HG03060 (cell line): ENCODE data around the gene TBC1D8.

Experiments
- ATAC-seq: cut with Tn5 transposase; IDR thresholded peaks from one replicate; pipeline ENCODE4 v1.9.1; 2021; ENCODE audit warnings: low read depth, moderate number of reproducible peaks; ENCODE audit not compliant: unreplicated experiment

The TBC1D8 gene

DNA sequence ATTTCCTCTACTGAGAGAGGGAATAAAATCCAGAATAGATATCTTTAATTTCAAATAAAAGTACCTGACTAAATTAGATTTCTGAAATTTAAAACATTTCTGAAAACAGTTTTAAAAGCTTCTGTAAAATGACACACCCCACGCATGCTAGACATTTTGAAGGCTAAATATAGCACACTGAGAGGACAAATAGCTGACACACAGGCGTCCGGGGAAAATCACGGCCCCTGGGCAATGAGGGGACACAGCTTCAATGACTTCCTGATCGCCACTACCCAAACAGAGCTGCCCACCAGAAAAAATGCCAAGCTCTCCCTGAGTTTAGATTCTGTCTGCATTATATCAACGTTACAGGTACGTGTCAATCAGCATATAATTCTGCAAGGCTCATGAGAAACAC is 10.9 kb downstream of the TBC1D8 start:
- no peak for ATAC-seq

DNA sequence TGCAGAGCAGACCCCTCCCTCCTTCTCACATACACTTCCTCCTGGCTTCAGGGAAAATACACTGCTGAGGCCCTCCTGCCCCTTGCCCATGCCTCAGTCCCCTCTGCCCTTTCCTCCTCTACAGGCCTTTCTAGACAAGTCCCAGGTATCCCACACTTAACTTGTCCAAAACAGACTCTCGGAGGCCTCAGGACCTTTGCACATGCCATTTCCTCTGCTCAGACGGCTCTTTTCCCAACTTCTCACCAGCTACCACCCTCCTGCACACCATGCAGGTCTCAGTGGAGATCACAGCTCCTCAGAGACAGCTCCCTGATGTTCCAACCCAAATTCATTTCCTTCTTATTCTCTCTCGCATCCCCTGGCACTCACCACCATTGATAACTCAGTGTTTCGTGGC is 11.7 kb downstream of the TBC1D8 start:
- ATAC-seq, result no peak

DNA sequence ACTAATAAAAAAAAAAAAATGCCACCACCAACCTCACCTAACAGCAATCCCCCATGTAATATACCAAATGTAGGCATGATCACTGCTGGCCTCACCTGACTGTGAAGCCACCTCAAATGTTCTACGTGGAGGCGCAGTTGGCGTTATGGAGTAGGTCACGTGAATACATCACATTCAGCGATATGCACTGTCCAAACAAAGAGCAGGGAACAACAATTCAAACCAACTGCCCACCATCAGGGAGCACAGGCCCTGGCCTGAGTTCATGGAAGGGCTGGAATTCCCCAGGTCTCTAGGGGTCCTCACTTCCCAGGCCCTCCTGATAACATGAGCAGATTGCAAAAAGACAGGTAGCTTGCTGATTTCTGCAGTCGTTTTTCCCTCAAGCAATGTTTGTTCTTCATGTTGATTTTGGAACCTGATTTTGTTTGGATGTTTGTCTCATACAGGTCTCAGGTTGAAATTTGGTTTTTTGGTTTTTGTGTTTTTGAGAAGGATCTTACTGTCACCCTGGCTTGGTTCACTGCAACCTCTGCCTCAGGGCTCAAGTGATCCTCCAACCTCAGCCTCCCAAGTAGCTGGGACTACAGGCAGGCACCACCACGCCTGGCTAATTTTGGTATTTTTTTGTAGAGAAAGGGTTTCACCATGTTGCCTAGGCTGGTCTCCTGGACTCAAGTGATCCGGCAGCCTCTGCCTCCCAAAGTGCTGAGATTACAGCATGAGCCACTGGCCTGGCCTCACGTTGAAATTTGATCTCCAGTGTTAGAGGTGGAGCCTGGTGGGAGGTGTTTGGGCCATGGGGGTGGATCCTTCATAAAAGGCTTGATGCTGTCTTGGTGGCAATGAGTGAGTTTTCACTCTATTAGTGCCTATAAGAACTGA is 15.5 kb downstream of the TBC1D8 start:
- ATAC-seq, result no peak

DNA sequence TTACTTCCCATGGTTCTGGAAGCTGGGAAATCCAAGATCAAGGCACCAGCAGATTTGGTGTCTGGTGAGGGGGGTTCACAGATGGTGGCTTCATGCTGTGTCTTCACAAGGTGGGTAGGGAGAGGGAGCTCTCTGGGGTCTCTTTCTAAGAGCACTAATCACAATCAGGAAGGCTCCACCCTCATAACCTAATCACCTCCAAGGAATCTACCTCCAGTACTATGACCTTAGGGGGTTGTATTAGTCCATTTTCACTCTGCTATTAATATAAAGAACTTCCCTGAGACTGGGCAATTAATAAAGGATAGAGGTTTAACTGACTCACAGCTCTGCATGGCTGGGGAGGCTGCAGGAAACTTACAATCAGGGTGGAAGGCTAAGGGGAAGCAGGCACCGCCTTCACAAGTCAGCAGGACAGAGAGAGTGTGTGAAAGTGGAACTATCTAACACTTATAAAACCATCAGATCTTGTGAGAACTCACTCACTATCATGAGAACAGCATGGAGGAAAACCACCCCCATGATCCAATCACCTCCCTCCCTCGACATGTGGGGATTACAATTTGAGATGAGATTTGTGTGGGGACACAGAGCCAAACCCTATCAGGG is 17.6 kb downstream of the TBC1D8 start:
- ATAC-seq, result no peak

DNA sequence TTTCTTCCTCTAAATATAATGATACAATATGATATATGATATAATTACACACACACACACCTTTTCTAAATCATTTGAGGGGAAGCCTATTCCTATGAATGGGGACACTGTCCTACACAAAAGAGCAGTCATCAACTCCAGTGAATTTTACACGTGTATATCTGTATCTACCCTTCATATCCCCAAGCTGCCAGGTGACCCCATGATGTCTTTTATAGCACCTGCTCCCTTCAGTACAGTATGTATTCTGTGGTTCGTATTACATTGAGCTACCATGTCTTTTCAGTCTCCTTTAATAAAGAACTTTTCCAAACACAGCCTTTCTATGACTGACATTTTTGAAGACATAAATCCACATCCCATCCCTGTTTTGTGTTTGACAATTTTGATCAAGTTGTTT is 19.0 kb downstream of the TBC1D8 start:
- ATAC-seq, result no peak

DNA sequence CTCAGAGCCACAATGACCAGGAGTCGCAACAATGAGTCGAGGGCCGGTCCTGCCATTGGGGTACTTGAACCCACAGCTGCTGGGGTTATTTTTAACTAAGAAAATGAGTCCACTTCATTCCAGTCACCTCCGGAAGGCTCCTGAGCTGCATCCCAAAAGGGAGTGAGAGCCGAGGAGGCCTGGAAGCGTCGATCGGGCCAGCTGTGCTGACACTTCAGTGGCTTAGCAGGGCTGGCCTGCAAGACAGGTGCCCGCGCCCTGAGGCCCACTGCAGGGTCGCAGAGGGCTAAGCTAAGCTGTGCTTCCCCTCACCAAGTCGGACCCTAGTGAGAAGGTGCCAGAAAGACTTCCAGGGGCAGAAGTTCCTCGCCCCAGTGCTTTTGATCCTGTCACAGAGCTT is 21.1 kb downstream of the TBC1D8 start:
- ATAC-seq, result no peak

DNA sequence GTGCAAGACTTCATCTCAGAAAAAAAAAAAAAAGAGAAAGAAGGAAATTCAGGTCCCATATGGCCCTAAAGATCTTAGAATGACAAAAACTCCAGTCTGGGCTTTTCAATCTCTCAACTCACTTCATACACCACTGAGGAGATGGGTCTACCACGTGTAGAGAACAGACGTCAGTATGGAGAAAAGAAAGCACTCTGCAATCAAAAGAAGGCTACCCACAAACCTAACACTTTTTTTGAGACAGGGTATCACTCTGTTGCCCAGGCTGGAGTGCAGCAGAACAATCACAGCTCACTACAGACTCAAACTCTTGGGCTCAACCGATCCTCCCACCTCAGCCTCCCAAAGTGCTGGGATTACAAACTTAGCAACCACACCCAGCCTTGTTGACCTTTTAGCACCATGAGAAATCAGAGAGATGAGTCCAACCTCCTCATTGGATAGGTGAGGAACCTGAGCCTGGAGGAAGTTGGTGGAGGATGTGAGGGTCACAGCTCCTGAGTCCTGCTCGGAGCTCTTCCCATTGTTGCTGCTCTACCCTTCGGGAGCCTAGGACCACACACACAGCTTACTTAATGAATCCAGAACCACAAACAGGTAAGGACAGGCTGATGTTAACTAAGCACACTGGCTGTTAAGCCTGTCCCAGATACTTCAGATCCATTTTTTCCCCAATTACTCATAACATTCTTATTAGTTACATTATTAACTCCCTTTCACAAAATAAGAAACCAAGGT is 23.7 kb downstream of the TBC1D8 start:
- no peak for ATAC-seq

DNA sequence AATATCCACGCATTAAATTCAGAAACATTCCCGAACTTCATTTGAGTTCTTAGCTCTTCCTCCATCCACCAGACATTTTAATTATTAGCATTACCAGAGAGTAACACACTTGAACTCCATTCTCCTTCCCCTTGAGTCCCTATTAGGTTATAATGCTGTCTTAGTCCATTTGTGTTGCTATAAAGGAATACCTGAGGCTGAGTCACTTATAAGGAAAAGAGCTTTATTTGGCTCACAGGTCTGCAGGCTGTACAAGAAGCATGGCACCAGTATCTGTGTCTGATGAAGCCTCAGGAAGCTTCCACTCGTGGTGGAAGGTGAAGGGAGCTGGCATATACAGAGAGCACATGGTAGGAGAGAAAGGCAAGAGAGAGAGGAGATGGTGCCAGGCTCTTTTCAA is 25.4 kb downstream of the TBC1D8 start:
- no peak for ATAC-seq

DNA sequence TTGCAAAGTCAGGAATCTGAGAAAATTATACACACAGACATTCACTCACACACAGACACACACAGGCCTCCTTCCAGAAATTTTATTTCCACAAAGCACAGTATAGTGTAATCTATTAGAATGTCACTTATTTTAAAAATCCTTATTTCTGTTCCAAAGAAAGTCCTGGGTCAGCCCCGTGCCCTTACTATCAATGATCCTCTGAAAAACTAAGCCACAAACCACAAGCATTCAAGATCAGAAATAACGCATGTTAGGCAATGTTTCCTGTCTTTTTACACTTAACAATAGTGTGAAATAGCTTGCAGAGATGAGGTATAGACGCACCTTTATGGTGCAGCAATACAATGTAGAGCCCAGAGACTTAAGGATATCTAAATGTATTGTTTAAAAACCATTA is 25.8 kb downstream of the TBC1D8 start:
- ATAC-seq, result no peak

DNA sequence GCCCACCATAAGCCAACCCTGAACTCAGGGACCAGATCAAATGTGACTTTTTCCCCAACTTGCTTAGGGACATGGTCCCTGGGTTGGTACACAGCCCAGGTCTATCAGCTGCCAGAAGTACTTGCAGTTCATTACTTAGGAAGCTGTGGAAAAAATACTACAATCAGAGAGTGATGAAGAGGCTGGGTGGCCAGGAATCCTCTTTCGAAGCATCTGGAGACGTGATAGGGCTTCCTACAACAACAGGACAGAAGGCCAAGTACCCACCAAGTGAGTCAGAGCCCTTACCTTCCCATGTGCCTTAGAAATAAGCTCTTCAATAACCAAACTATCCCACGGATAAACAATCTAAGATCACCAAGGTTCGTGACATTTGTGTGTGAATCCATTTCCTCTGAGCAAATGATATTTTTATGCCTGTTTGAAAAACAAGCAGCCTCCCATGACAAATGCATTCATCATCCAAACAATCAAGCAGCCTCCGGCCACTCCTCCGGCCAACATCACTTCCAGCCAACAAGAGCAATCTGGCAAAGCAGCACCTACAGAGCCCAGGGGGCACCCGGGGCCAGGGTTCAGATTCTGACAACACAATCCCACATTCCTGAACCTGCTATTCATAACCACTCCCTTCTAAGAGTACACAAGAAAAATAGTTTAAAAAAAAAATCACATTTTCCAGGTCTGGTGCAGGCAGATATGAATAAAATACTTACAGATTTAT is 26.4 kb downstream of the TBC1D8 start:
- no peak for ATAC-seq

DNA sequence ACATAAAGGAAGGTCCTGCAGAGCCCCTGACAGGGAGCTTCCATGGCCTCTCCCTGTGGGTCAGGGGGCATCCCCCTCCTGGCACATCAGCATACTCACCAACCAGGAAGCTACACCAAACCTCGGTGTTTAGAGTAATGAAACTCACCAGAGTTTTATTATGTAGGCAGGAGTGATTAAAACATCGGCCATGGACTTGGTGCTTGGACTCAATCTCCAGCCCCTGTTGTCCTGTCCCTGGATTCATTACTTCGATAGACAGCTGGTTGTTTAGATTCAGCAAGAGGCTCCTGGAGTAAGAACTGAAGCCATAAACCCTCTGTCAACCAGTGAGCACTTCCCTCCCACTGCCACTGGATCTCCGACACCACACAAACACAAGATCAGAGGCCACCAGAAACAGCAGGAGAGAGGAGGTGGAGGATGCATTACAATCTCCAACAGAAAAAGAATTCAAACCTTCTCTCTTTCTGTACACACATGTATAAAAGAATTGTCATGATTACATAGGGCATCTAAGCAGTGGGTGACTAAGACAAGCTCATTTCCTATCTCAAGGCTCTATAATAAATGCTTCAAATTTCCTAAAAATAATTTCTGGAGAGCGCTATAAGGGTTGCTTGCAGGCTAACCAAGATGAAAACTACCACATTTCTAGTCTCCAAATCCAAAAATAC is 27.2 kb downstream of the TBC1D8 start:
- ATAC-seq, result no peak

DNA sequence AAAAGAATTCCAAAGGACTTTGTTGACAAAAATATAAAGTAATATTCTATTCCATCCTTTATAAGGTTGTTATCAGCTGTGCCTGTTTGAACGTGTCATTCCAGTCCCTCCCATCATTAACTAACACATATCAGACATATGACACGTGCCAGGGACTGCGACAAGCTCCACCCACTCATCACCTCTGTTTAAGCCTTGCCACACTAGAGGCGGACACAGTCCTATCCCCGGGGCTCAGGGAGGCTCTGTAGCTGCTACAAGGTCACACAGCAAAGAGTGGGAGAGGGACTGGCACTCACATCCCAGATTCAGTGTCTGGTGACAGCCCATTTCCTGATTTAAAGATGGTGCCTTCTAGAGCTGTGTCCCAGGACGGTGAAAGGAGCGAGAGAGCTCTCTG is 30.0 kb downstream of the TBC1D8 start:
- no peak for ATAC-seq

DNA sequence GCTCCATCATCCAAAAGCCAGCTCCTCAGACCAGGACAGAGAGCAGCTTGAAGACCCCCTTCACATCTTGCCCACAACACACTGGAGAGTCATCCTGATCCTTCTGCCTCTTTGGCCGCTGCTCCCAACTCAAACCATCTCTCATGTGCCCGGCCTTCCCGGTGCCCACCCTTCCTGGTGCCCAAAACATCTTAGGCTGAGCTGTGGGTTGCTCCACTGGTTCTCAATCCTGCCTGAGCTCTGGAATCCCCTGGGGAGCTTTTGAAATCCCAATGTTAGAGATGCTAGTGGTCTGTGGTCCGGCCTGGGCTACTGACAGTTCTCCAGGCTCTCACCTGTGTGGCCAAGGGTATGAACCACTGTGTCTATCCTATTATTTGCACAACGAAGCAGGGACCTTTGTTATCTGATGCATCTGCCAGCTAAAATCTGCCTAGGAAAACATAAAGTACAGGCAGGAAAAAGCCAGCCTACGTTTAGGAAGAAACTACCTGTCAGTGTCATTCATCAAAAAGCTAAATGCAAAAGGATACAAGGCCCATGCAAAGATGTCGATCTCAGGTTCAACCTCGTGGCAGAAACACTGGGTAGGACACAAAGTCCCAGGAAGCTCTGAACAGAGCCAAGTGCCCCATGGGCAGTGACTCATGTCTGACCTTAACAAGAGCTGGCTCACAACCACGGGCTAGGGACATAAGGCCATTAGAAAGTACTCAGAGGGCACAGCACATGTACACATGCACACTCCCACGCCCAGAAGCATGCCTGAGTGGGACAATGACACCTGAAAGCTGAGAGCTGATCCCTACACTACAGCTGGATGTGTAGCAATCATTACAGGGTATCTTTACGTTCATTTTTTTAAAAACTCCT is 30.8 kb downstream of the TBC1D8 start:
- ATAC-seq, result no peak

DNA sequence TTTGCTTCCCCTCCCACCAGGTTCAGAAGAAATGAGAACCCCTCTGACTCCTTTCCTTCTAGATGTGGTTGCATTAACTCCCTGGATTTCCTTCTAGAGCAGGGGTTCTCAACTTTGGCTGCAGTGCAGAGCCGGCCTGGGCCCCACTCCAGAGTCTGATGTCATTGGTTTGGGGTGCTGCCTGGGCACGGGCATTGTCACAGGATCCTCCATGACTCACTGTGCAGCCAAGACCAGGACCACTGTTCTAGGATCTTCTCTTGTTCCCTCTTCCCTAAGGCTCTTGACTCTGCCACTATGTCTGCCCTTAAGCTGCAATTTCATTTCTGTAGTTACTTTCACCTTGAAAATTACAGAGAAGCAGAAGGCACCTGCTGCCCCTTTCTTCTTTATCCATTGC is 31.8 kb downstream of the TBC1D8 start:
- no peak for ATAC-seq

DNA sequence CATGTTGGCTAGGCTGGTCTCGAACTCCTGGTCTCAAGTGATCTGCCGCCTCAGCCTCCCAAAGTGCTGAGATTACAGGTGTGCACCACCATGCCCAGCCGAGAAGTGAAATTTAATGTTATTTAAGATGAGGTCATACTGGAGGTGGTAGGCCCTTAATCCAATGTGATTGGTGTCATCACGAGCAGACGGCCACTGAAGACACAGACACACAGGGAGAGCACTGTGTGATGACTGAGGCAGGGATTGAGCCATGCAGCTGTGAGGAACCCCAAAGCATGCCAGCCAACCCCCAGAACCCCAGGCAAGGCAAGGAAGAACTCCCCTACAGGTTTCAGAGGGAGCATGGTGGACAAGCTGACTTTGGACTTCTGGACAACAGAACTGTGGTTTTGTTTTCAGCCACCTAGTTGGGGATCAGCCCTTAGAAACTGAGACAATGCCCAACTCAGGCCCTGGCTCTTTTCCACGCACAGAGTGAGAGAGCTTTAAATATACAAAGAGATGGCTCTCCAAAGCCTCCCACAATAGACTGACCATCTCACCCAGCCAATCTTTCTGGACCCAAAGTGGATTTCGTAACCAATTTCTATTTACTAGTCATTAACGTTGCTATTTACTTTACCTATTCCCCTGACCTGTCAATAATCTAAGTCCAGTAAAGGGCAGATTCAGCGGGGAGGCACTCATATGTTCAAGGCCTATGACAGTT is 34.2 kb downstream of the TBC1D8 start:
- ATAC-seq, result no peak

DNA sequence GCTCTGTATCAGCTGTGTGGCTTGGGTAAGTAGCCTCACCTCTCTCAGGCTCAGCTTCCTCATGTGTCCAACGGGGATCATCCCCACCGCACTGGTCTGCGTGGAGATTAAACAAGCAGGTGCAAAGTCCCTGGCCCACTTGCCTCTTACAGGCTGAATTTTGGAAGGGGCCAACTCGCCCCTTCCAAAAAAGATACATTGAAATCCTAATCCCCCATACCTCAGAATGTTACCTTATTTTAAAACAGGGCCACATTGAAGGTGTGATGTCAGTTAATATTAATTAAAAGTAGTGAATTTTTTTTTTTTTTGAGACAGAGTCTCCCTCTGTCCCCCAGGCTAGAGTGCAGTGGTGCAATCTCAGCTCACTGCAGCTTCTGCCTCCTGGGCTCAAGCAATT is 34.8 kb downstream of the TBC1D8 start:
- ATAC-seq, result no peak

DNA sequence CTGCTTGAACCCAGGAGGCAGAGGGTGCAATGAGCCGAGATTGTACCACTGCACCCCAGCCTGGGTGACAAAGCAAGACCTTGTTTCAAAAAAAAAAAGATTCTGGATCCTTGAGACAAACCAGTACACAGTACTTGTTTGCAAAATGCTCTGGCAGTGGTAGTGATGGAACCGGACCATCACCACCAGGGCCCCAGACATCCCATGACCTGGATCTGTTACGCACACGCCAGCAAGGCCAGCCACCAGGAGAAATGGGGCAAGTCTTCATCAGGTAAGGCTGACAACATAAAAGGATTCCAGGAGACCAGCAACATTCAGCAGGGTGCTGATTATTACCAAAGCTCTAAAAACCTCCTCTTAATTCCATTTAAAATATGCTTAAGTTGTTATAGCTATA is 35.5 kb downstream of the TBC1D8 start:
- no peak for ATAC-seq

DNA sequence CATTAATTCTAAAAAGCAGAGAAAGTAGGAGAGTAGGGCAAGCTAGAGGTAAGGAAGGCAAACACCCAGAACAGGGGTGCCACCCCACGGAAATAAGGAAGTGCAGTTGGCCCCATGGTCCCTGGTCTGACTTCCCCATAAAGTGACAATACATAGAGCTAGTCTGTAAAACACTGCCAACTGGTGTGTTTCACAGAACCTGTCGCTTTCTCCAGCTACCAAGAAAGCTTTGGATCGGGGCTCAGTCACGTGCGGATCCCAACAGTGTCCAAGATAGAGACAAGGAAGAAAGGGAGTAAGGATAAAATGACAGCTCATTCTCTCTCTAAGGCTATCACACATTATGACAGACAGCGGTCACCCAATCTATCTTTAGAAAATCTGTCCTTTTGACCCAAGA is 36.4 kb downstream of the TBC1D8 start:
- ATAC-seq, result no peak

DNA sequence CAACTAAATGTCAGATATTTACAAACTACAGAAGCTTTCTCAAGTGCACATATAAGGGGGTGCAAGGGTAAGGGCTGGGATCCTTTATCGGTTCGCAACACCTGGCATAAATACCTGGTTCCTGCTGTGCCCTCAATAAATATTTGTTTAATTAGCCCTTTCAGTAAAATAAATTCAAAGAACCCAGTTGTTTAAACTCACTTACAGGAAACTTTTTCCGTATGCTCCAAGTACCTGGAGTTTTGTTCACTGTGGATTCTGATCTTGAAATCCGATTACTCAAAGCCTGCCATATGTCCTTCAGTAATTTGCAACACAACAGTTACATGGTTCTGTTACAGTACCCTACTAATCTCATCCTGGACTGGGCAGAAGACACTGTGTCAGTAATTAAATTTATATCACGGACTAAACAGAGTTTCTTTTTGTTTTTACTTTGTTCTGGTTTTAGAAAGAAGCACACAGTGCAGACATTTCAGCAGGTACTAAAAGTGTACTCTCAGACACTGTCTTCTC is 36.9 kb downstream of the TBC1D8 start:
- no peak for ATAC-seq
